ENCODE data around the gene CLEC4M.

DNA sequence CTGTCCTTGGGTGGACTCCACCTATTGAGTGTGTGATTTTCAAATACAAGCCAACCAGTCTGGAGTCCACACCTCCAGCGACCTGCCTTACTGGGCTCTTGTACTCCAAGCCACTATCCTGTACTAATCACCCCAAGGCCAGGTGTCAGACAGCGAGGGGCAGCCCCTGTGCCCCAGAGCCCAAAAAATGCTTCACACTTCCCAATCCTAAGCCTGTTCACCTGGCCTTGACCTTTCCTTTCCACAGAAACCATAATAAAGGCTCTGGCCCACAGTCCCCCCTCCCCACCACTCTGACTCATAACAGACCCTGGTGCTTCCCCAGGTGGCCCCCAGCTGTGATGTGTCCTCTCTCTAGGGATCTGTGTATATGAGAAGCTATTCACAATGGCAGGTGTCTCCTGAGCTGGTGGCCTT, 19.6 kb upstream of the CLEC4M start:
- no peak for TF ChIP-seq POLR2A (IDR thresholded peaks at IDR 0.05)
- TF ChIP-seq, protein P1, sequence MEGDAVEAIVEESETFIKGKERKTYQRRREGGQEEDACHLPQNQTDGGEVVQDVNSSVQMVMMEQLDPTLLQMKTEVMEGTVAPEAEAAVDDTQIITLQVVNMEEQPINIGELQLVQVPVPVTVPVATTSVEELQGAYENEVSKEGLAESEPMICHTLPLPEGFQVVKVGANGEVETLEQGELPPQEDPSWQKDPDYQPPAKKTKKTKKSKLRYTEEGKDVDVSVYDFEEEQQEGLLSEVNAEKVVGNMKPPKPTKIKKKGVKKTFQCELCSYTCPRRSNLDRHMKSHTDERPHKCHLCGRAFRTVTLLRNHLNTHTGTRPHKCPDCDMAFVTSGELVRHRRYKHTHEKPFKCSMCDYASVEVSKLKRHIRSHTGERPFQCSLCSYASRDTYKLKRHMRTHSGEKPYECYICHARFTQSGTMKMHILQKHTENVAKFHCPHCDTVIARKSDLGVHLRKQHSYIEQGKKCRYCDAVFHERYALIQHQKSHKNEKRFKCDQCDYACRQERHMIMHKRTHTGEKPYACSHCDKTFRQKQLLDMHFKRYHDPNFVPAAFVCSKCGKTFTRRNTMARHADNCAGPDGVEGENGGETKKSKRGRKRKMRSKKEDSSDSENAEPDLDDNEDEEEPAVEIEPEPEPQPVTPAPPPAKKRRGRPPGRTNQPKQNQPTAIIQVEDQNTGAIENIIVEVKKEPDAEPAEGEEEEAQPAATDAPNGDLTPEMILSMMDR (IDR thresholded peaks at IDR 0.05), result no peak
